GM12801 (cell line): ENCODE data around the gene CCDC172.

Source experiments
- CTCF ChIP-seq: IDR thresholded peaks from one replicate; pipeline ENCODE4 v1.5.1; 2011; ENCODE audit warnings: control low read depth; ENCODE audit not compliant: insufficient read length; ENCODE audit errors: extremely low read depth

Gene CCDC172

GRCh38 chr10:116311706-116312490 lies 12.3 kb upstream of the CCDC172 start:
- TF ChIP-seq CTCF: no peak

GRCh38 chr10:116312548-116312947 lies 11.7 kb upstream of the CCDC172 start:
- no peak for TF ChIP-seq CTCF

GRCh38 chr10:116316503-116316902 lies 7.7 kb upstream of the CCDC172 start:
- TF ChIP-seq CTCF: no peak

- TF ChIP-seq CTCF: no peak
These were observed 845 bp downstream of the CCDC172 start for GRCh38 chr10:116324951-116325635.

- no peak for TF ChIP-seq CTCF
These were observed 1.7 kb downstream of the CCDC172 start for GRCh38 chr10:116325987-116326386.

GRCh38 chr10:116329153-116329552 lies 4.9 kb downstream of the CCDC172 start:
- no peak for TF ChIP-seq CTCF

GRCh38 chr10:116331815-116332214 lies 7.6 kb downstream of the CCDC172 start:
- no peak for TF ChIP-seq CTCF
